HG03521 (cell line): ENCODE measurements around the gene FBXW11.
"Not testable (repeated sequence)": the region's sequence is repeated elsewhere in the genome, so short reads cannot be mapped to it uniquely, and the experiment has no call there.

ENCODE experiments used
- ATAC-seq: cut with Tn5 transposase; IDR thresholded peaks from one replicate; pipeline ENCODE4 v1.9.1; 2021; ENCODE audit warnings: mild to moderate bottlenecking, moderate library complexity; ENCODE audit not compliant: unreplicated experiment

FBXW11 gene

GRCh38 chr5:171915700-171916099 is 90.7 kb downstream of the FBXW11 start:
- not testable (repeated sequence) for ATAC-seq

GRCh38 chr5:171914726-171915338 is 91.6 kb downstream of the FBXW11 start:
- ATAC-seq, result no peak

DNA sequence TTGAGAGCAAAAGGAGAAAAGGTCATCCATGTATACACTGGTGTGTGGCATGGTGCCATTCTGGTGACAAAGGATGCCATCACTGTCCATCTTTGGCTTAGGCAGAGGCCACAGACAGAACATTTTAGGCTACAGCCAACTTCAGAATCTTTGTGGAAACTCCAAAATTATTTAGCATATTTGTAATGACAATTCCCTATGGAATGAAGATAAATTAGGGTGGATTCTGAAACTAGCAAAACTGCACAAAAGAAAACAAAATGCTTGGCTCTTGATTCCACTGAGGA is 92.5 kb downstream of the FBXW11 start:
- ATAC-seq, result no peak

- no peak for ATAC-seq
Measured at GRCh38 chr5:171911152-171911551, 95.3 kb downstream of the FBXW11 start.

- no peak for ATAC-seq
Measured at GRCh38 chr5:171908638-171909037, 97.8 kb downstream of the FBXW11 start.

DNA sequence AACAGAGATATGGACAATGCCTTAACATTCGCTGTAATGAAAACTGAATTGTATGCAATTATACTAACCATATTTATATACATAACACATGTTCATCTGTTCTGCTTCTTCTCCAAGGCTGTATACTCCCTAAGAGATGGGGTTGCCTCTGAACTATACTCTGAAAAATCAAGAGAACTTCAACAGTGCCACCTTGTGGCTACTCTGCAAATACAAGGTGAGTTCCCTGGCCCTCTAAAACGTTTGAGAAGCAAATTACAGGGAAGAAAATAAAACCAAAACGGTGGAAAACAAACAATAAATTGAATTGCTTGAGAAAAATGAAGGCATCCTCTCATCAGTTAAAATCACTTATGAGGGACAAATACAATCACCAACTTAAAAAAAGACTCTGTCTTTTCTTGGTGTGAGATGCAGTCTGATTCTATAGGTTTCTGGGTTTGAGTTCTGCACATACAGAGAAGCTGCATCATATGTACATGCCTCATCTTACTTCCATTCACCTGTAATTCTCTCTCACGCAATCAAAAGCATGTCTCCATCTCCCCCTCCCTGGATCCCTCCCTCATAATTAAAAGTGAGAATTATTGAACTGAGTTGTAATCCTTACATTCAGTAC is 98.6 kb downstream of the FBXW11 start:
- ATAC-seq, result no peak

- no peak for ATAC-seq
Measured at GRCh38 chr5:171906703-171907590, 99.5 kb downstream of the FBXW11 start.

DNA sequence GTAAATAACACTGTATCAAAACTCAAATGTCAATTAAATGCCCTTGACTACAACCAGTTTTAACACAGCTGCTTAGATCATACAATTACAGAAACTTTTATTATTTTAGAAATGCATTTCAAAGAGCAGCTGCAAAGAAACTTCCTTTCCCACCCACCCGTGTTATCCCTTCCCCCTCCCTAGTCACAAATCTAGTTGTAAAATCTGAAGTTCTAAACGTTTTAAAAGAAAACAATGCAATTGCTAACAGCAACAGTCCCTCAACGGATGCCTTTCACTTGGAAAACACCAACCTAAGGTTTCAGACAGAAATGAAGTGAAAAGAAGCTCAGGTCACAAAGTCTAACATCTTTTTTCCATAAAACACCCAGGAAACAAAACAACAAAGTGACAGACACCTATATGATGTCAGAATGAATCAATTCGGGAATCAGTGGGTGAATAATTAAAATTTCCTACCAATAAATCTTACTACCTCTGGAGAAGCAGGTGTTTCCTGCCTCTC is 100.3 kb downstream of the FBXW11 start:
- ATAC-seq, result no peak

DNA sequence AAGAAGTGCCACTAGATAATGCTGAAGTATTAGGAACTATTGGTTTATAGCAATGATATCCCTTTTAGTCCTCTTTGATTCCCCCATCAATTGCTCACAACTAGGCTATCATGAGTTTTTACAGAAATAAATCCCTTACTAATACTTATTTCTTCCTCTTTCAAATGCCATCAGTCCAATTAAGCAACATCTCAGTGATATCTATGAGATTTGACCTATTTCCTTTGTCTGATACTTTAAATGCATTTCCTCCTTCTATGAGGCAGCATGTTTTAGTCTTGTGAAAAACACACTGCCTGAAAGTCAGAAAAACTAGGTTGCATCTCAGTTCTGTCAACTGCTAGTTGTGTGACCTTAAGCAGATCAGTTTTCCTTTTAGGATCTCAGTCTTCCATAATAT is 101.6 kb downstream of the FBXW11 start:
- ATAC-seq, result no peak

DNA sequence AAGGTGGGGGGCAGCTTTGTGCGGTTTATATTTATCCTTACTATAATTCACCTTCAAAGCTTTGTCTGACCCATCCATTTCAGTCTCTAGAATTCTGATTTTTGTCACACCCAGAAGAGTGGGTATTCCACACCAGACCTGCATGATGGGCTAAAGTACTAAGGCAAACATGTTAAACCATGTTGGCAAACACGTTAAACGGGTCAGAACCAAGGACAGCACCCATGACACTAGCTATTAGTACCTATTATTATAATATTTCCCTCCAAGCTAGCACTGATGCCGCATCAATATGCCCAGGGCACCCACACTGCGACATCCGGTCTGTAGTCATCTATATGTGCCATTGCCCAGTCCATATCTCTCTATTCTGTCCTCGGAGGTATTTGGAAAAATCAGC is 104.7 kb downstream of the FBXW11 start:
- ATAC-seq, result no peak

GRCh38 chr5:171899792-171900191 is 106.6 kb downstream of the FBXW11 start:
- no peak for ATAC-seq

DNA sequence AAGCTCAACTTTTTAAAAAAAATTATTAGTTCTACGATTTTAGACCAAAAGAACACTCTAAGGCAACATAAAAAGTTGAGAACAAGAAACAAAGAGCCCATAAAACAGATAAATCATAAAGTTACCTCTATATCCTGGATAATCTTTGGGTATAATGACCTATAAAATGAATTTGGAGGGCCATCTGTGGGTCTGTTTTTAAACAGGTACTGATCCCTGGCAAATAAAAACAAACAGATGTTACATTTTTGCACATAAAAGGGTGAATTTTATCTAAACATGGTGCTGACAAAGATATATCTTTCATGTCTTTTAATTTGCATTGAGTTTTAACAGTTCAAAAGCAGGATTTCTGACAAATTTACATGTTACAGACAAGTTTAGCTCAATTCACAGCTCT is 107.6 kb downstream of the FBXW11 start:
- no peak for ATAC-seq

- ATAC-seq, result no peak
Measured at GRCh38 chr5:171898386-171898785, 108.1 kb downstream of the FBXW11 start.

DNA sequence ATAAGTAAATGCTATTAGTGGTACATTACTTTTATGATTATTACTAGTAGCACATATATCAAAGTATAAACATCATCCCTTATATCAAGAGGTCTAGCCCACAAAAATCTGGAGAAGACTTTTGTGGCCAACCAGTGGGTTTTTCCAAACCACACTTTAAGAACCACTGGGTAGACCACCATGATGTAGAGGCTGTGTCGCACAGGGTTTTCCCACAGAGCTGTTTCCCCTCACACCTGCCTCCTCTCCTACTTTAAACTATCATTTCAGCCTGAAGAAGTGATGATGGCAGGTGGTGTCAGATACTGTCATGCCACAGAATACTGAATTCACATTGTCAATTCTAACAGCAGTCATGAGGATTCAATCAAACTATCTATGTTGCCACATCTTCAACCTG is 109.2 kb downstream of the FBXW11 start:
- no peak for ATAC-seq

GRCh38 chr5:171895081-171895480 is 111.4 kb downstream of the FBXW11 start:
- no peak for ATAC-seq

- no peak for ATAC-seq
Measured at GRCh38 chr5:171893290-171893886, 113.0 kb downstream of the FBXW11 start.

GRCh38 chr5:171891595-171891994 is 114.8 kb downstream of the FBXW11 start:
- ATAC-seq, result no peak

DNA sequence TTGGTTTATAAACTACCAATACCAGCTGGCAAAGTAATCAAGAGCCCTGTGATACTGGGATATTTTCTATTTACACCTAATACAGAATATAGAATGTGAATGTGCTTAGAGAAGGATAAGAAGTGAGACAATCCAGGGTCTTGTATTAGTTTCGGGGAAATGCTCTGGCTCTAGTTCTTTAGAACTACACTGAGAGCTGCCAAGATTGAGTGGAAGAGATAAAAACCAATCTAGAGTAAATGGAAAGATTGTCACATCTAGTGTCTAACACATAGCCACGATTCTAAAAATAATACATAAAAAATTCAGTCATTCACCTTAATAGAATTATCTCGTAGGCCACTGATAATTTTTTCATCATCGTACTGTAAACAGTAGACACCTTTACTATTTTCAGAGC is 115.3 kb downstream of the FBXW11 start:
- no peak for ATAC-seq

- ATAC-seq, result no peak
Measured at GRCh38 chr5:171888051-171888481, 118.4 kb downstream of the FBXW11 start.

- ATAC-seq, result not testable (repeated sequence)
Measured at GRCh38 chr5:171886037-171886436, 120.4 kb downstream of the FBXW11 start.

- no peak for ATAC-seq
Measured at GRCh38 chr5:171882118-171882517, 124.3 kb downstream of the FBXW11 start.

DNA sequence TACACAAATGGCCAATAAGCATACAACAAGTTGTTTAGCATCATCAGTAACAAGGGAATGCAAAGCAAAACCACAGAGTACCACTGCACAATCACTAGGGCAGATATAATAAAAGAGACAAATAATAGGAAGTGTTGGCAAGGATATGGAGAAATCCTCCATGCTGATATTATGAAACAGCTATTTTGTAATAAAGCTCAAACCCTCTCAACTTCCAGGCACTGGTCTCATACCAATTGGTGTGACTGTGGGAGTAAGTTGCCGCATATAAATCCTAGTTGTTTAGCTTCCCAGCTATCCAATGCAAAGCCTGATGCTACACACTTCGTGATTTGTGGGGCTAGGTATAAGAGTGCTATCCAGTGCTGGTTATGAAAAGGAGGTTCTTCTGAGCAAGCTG is 132.2 kb downstream of the FBXW11 start:
- ATAC-seq, result no peak
